Measurements from ENCODE around the gene CLTA.
"Not testable (repeated sequence)": the region's sequence is repeated elsewhere in the genome, so short reads cannot be mapped to it uniquely, and the experiment has no call there.

Gene CLTA

DNA sequence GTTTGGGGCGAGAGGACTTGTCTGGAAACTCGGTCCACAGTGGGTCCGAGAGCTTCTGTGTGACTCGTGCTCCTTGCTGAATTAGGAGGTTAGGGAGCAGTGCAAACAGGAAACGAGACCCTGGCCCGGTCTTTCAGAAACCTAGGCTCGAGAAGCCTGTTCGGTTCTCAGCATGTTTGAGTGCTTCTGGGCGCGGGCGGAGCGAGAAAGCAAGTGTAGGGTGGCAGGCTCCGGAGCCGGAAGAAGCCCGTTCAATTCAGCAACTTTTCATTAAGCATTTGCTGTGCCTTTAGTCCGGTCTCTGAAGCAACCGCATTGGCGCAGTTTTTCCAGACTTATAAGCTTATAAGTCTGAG is 547 bp downstream of the CLTA start:
- peak; percentile 21 for DNase-seq (ENCODE audit: low read depth)

DNA sequence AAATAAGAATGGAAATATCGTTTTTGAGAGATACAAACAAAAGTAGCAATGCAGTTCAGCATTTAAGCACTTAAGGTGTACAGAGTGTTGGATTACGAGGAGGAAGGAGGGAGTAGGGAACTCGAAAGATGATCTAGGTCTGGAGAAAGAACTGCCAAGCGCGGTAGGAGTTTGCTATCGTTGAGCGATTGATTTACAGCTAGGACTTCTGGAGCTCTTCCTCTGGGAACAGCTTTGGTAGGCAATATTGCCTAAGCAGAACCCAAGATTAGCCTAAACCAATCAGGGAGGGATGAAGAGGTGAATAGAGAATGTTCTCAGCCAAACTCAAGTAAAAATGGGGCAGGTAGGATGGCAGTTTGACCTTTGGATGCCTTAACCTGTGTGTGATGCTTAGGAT is 965 bp downstream of the CLTA start:
- no peak for DNase-seq (ENCODE audit: low read depth)

DNA sequence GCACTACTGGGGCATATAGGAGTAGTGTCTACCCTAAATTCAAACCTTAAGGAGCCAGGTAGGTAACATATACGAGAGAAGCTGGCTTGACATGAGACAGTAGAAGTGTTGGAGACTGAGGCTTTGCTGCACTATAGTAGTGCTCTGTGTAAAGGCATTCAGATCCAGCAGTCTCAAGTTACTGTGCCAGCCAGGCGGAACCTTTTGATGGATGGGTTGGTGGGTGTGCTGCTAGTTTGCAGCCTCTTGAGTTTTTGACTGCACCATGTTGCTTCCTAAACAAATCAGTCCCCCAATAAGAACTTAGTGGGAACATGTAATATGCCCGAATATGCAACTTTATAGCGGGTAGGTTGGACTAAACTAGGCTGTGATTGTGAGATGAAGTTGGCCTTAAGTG is 1.5 kb downstream of the CLTA start:
- DNase-seq (ENCODE audit: low read depth) = no peak

DNA sequence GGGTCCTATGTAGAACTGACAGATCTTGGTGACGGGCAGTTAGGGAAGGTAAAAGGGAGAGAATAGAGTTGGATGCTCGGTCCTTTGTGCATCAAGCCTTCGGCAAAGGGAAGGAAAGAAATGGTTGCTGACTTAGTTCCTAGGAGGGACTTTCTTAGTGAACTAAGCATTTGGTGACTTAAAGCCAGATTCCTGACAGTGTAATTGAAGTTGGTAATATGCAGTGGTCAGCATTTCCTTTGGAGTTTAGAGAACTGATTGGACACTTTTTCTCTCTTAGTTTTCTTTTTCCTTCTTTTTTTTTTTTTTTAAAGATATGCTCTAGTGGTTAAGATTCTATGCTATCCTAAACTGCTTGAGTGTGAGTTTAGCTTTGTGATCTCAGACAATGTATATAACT is 2.3 kb downstream of the CLTA start:
- DNase-seq (ENCODE audit: low read depth) = no peak

DNA sequence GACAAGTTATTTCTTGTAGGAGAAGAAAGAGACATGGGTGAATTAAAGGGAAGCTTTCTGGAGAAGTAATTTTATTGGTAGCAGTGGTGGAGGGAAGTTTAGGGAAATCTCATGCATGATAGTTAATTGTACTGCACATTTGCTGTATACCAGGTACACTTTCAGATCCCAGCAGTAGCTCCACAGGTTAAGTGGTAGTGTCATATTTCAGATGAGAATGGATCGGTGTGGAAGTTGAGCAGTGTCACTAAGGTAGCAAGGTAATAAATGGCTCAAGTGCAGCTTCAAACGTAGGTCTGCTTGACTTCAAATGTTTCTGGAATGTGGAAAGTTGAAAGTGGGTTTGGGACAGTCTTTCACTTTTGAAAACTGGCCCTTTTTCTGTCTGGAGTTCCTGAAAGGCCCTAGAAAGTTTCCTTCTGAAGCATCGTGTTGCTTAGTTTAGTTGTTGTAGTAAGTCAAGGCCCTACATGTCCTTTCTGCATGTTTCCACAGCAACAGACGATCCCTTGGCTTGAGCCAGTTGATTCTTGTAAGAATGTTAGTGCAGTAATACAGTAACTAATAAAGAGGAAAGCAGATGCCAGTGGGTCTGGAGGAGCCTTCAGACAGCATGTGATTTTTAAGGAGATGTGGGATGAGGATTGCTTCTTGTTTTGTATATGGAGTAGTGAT is 3.7 kb downstream of the CLTA start:
- DNase-seq (ENCODE audit: low read depth) = no peak

DNA sequence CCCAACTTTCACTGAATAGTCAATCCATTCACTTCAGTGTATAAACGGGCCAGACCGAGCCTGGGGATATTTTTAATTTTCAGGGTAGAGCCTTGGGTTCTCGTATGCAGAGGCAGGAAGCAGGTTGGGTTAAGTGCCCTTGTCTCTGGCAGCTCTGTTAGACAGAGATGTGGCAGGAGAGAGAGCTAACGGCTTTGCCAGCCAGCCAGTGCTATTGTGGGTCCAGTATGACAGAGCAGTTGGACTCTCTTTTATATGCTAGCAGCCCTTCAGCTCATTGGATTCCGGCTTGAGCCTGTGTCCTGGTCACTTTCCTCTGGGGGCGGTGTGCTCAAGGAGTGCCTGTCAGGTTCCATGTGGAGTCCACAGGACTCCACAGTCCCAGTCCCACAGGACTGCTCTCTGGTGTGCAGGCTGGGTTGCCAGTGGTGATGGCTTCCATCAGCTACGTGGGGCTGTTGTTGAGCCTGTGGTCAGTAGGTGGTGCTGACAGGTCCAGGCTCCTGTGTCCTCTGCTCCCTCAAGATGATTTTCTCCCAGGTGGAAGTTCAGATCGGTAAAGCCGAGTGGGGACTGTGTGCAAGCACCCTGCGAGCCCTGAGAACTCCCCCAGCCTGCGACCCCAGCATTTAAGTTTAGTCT is 14.3 kb downstream of the CLTA start:
- no peak for DNase-seq (ENCODE audit: low read depth)

DNA sequence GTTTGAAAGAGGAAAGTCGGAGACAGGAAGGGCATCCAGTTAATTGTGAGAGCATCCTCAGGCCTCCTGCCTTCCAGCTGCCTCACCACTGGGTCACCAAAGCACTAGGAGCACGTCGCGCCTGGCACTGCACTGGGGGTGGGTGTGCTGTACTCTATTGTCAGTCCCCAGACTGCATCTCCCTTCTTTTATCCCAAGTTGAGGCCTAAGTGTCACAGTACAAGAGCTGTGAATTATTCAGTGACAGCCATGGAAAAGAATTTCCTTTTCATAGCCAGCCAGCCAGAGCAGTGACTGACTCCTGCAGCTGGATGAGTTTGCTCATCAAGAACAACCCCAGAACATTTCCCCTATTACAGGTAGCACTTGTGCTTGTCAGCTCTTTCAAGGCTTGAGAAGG is 16.3 kb downstream of the CLTA start:
- no peak for DNase-seq (ENCODE audit: low read depth)

DNA sequence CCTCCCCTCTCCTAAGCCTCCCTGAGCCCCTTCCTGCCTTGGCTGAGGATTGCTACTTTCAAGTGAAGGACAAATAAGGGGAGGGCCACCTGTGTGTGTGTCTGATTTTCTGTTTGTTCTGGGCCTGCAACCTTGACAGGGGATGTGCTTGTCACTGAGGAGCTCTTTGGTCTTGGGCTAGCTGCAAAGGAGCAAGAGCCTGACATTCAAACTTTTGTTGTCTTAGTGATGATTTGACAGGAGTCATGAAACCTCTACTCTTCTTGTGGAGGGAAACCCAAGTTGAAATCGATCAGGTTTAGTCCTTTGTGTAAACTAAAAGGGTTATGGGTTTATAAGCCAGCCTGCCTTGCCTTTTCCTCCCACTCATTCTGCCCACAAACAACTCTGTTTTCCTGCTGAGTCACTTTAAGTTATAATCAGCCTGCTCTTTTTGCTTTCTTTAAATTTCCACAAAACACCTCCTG is 16.9 kb downstream of the CLTA start:
- DNase-seq (ENCODE audit: low read depth) = no peak

DNA sequence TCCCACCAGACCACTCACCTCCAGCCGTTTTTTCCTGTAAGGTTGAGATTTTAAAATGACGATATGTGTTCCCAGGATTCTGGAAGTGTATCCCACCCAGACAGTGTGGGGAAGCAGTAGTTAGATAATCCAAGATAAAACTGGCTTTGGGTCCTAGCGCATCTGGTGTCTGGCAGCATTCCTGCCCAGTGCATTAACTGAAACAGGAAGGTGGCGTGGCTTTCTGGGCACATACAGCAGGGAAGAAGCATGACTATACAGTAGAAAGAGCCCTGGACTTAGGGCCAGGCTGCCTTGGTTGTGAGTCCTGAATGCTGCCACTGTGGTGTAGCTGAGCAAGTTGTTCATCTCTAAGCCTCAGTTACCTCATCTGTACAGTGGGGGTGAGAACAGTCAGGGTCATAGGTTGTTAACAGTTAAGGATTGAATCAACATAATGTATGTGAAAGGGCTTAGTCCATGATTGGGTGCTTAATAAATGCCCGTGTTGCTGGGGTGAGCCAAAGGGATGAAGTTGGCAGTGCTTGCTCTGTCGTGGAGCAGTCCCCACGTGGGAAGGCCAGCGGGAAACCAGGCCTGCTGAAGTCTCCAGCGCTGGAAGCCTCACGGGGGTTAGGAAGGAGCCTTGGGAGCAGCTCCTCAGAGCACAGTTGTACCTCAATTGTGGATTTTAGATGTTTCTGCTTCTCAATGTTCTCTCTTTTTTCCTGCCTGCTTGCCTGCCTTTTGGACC is 18.0 kb downstream of the CLTA start:
- DNase-seq (ENCODE audit: low read depth) = no peak

DNA sequence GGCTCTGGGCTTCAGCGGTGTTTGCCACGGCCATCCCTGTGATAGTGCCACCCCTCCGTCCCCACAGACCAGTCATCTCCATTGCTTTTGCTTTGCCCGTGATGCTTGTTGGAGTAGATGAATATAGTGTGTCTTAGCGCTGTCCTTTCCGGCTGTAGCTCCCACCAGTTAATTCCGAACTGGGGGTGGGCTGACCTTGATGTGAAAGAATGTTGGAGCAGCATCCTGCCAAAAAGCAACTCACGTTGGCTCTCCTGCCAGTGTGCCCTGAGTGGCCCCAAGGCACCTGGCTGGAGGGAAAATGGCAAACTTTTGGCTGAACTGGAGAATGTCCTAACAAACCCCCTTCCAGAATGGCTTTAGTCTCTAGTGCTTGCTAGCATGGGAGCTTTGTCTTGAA is 20.0 kb downstream of the CLTA start:
- DNase-seq (ENCODE audit: low read depth) = no peak

DNA sequence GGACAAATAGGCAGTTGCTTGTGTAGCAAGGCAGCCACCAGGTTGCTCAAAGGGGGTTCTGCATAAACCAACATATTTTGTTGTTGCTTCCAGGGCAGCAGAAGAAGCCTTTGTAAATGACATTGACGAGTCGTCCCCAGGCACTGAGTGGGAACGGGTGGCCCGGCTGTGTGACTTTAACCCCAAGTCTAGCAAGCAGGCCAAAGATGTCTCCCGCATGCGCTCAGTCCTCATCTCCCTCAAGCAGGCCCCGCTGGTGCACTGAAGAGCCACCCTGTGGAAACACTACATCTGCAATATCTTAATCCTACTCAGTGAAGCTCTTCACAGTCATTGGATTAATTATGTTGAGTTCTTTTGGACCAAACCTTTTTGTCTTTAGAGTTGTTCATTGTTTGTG is 20.8 kb downstream of the CLTA start:
- no peak for DNase-seq (ENCODE audit: low read depth)

DNA sequence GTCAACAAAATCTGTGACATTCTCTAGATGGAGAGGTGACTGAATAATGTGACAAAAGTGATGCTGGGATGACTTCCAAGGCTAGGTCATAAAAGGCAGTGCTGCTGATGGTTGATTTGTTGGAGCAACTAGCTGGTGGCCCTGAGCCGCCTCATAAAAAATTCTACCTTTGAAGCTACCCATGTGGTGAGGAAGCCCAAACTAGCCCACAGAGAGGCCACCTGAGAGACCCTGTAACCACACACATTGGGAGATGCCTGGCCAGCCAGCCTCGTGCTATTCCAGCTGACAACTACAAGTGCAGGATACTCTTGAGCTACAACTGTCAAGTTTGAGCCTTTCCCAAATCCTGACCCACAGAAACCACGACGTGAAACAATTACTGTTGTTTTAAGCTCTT is 22.7 kb downstream of the CLTA start:
- no peak for DNase-seq (ENCODE audit: low read depth)

DNA sequence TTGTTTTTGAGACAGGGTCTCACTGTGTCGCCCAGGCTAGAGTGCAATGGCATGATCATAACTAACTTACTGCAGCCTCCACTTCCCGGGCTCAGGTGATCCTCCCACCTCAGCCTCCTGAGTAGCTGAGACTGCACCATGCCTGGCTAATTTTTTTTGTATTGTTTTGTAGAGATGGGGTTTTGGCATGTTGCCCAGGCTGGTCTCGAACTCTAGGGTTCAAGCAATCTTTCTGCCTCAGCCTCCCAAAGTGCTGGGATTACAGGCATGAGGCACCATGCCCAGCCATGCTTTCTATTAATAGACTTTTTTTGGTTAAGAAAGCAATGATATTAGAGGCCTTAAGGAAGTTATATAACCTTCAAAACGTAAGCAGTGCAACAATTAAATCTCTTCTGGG is 23.3 kb downstream of the CLTA start:
- no peak for DNase-seq (ENCODE audit: low read depth)

DNA sequence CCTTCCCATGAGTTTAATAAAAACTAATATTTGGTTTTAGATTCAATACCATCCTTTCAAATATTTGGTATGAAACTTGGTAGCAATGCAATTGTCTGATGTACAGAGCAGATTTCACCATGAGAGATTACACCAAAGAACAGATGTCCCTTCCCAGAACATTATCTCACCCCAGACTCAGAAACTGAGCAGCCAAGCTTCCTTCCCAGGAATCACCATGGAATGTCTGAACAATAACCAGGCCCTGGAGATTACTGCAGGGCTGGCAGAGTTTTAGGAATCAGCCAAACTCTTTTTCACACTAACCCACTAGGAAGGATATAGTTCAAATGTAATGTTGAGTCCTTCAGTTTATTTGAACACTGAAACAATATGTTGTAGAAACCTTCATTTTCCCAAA is 23.9 kb downstream of the CLTA start:
- DNase-seq (ENCODE audit: low read depth) = no peak

DNA sequence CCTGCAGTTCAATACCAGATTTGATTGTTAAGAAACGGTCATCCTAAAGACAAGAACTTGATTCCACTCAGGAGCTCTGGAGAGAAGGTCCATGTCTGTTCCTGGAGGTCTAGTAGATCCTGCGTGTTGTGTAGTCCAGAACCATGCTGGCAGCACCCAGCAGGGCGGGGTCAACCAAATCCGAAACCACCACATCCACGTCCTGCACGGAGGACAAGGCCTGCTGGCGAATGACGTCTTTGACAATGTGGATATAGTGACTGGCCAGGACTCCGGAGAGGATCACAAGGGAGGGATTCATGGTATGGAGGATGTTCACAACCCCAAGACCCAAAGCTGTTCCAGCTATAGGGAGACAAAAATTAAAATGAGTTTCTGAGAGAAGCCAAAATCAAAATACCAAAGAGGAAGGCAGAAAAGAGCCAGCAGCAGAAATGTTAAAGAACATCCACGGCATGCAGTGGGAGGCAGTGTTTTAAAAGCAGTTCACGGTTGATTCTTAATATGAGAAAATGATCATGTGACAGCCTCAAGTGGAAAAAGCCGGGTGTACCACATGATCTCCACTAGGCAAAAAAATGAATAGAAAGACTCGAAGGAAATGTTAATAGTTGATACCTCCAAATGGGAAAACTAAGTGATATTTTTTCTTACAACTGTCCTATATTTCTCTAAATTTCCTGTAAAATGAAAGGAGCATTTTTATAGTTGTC is 26.7 kb downstream of the CLTA start:
- no peak for DNase-seq (ENCODE audit: low read depth)

DNA sequence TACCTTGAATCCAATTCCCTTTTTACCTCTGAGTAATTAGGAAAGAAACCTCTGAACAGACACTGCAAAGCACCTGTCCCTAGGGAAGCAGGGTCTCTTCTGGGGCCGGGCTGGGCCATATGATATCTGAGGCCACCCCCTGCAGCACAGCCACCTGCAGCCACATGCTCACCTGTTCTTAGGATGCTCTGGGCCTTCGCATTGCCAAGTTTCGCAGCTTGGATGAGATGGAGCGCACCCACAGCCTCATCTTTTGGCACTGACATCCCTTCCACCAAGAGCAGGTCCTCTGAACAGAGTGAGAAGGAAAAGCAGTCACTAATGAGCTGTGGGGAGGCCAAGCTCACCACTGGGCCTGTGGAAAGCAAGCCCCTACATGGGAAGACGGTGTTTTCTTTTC is 27.3 kb downstream of the CLTA start:
- DNase-seq (ENCODE audit: low read depth) = no peak

DNA sequence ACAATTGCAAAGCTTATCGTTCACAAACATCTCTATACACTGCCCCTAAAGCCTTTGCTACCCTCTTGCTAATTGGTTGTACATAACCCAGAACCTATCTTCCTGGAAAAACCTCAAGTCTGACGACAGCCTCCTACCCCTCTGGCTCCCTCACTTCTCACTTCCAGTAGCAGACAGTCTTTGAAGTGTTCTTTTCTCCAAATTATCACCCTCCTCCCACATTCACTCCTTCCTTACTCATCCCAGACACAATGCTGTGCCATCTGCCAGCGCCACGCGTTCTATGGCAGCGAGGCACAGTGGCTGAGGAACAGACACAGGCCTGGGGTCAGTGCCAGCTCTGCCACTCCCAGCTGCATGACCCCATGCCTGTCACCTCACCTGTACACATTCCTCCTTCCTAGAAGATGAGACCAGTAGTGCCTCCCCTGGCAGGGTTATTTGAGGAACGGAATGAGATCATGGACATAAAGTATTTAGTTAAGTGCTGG is 27.7 kb downstream of the CLTA start:
- DNase-seq (ENCODE audit: low read depth) = no peak

DNA sequence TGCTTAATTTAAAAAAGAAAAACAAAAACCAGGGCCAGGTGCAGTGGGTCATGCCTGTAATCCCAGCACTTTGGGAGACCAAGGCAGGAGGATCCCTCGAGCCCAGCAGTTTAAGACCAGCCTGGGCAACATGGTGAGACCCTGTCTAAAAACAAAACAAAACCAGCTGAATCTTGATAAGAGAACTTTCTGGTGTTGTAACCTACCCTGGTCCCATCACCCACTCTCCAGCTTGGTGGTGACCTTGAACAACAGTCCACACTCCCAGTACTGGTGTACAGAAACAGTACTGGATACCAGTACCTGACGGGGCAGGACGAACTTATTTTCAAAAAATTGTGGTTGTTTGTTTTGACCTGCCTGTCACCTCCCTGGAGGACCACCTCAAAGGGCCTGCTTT is 30.9 kb downstream of the CLTA start:
- no peak for DNase-seq (ENCODE audit: low read depth)

DNA sequence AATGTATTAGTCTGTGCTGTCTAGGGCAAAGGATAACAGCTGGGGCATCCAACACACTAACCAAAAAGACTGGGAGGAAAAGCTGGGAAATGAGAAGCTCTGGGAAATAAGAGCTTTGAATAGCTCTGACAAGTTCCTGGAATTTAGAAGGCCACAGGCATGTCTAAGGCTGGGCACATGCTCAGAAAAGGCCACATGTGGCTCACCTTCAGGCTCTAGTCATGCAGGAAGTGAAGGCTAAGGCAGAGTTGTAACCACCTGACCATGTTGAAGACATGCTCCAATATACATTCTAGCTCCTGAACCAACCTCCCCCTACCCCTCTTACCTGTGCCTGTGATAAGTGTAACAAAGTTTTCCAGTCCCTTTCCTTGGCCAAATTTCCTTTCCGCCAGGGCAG is 31.7 kb downstream of the CLTA start:
- DNase-seq (ENCODE audit: low read depth) = no peak

DNA sequence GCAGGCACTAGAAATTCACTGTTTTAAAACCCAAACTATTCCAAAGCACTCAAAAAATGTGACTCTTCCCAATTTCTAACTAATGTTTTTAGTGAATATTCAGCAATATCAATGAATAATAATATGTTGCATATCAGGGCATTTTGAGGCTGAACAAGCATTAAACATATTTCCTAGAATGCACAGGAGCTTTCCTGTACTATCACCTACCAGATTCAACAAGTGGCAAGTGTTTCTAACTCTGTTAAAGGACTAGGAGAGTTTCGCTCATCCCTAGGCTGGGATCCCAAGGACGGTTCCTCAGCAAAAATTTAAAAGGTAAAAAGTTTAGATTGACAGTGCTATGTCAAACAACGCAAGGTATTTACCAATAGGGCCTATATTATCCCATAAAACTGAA is 46.5 kb downstream of the CLTA start:
- no peak for DNase-seq (ENCODE audit: low read depth)

DNA sequence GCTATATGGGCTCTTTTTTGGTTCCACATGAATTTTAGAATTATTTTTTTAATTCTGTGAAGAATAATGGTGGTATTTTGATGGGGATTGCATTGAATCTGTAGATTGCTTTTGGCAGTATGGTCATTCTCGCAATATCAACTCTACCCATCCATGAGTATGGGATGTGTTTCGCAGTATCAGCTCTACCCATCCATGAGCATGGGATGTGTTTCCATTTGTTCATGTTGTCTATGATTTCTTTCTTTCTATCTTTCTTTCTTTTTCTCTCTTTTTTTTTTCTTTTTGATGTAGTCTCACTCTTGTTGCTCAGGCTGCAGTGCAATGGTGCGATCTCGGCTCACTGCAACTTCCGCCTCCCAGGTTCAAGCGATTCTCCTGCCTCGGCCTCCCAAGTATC is 48.5 kb downstream of the CLTA start:
- not testable (repeated sequence) for DNase-seq (ENCODE audit: low read depth)

DNA sequence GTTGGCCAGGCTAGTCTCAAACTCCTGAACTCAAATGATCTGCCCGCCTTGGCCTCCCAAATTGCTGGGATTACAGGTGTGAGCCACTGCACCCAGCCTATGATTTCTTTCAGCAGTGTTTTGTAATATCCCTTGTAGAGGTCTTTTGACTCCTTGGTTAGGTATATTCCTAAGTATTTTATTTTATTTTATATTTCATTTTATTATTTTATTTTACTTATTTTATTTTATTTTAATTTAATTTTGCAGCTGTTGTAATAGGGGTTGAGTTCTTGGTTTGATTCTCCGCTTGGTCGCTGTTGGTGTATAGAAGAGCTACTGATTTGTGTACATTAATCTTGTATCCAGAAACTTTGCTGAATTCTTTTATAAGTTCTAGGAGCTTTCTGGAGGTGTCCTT is 49.0 kb downstream of the CLTA start:
- not testable (repeated sequence) for DNase-seq (ENCODE audit: low read depth)

DNA sequence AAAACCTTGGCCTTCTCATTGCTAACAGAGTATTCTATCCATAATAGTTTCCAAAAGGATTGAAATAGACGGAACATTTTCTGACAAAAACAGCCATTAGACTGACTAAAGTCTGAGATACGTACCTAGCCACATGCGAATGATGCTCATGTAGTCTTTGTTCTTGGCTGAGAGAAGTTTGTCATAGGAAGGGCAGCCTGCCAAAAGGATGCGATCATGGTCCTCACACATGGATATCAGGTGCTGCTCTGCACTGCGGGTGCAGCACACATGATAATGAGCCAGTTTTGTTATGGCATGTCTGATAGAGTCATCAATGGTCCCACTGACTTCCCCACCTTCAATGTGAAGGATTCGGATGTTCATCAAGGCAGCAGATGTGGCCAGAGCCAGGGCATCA is 55.2 kb downstream of the CLTA start:
- no peak for DNase-seq (ENCODE audit: low read depth)
